ENCODE results near the gene PRKRIP1.

- TF ChIP-seq POLR2A (IDR thresholded peaks at IDR 0.05) (no peak), CTCF (IDR thresholded peaks at IDR 0.05) (no peak)
These were observed 28.0 kb downstream of the PRKRIP1 start for GRCh38 chr7:102424129-102424551.
